ENCODE measurements around the gene ASIC2.

The ASIC2 gene

DNA sequence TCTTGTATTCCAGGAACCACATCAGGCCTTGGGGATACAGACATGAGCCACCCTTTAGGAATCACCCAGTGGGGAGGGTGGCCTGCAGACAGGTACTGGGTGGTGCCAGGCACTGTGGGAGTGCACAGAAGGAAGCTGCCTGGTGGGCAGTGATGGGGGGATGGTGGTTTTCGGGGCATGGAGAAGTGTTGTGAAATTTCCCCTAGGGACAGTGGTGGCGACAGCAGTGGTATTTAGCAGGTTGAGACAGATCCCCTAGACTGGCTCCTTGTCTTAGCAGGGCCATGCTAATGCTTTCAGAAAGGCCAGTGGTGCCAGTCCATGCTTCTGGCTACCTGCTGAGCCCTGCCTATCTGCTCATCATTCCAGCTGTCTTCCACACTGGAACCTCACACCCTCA, 171.8 kb downstream of the ASIC2 start:
- POLR2A ChIA-PET = no interaction called here
- CTCF ChIA-PET = no interaction called here
- no peak overlapping the region for H3K4me3 ChIP-seq (ENCODE audit: low read depth, low read length)
- DNase-seq (ENCODE audit: low read depth, low spot score) = no peak
- TF ChIP-seq, protein P1, sequence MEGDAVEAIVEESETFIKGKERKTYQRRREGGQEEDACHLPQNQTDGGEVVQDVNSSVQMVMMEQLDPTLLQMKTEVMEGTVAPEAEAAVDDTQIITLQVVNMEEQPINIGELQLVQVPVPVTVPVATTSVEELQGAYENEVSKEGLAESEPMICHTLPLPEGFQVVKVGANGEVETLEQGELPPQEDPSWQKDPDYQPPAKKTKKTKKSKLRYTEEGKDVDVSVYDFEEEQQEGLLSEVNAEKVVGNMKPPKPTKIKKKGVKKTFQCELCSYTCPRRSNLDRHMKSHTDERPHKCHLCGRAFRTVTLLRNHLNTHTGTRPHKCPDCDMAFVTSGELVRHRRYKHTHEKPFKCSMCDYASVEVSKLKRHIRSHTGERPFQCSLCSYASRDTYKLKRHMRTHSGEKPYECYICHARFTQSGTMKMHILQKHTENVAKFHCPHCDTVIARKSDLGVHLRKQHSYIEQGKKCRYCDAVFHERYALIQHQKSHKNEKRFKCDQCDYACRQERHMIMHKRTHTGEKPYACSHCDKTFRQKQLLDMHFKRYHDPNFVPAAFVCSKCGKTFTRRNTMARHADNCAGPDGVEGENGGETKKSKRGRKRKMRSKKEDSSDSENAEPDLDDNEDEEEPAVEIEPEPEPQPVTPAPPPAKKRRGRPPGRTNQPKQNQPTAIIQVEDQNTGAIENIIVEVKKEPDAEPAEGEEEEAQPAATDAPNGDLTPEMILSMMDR (IDR thresholded peaks at IDR 0.05; ENCODE audit: insufficient read depth, low read length, missing control alignments) = no peak

DNA sequence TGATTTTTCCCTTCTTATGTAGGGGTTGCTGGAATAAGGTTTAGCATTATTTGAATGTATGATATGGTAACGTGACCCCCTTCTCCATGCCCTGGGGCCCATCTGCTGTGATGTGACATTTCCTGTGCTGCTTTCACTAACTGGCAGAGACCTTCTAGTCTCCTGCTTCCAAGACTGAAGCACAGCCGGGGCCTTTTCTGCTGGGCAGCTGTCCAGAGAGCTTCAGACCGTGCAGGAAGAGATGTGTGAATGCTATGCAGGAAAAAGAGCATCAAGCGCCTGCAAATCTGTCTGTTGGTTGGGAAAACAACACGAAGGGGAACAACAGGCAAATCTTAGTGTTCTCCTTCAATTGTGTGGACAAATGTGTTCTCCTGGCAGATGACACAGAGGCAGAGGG, 173.0 kb downstream of the ASIC2 start:
- ChIA-PET POLR2A (no interaction called here), CTCF (no interaction called here)
- H3K4me3 ChIP-seq (ENCODE audit: low read depth, low read length) = no peak overlapping the region
- no peak for DNase-seq (ENCODE audit: low read depth, low spot score)
- TF ChIP-seq, protein P1 (IDR thresholded peaks at IDR 0.05; ENCODE audit: insufficient read depth, low read length, missing control alignments) = no peak

DNA sequence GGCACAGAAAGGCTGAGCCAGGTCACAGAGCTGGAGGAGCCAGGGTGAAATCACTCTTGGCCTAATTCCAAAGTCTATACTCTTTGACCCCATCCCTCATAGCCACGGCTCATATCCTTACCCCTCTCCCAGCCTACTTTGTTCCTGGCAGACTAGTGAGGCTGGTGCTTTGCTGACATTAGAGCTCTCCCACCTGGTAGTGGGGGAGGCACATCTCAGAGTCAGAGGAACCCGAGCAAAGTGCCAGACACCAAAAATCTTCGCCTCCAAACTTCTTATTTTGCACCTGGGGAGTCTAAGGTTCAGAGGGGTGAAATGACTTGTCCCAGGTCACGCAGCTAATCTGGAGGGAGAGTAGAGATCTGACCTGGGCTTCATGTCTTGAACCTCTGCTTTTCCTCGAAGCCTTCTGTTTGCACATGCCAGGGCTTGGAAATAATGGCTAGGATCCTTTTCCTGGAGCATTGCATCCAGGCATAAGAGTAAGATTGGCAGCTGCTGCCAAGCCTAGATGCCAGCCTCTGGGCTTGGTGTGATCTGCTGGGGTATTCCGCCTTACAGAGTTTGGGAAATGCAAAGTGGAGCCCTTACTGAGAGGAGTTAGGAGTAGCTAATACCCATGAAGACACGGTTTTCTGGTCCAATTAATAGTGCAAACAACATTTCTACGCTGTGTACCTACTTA, 174.6 kb downstream of the ASIC2 start:
- CTCF ChIA-PET = no interaction called here
- DNase-seq (ENCODE audit: low read depth, low spot score) = no peak
- POLR2A ChIA-PET = no interaction called here
- H3K4me3 ChIP-seq (ENCODE audit: low read depth, low read length) = no peak overlapping the region
- TF ChIP-seq, protein P1 (IDR thresholded peaks at IDR 0.05; ENCODE audit: insufficient read depth, low read length, missing control alignments) = no peak

- H3K4me3 ChIP-seq (ENCODE audit: low read depth, low read length) = no peak overlapping the region
- ChIA-PET POLR2A (no interaction called here), CTCF (no interaction called here)
- TF ChIP-seq, protein P1 (IDR thresholded peaks at IDR 0.05; ENCODE audit: insufficient read depth, low read length, missing control alignments) = no peak
- DNase-seq (ENCODE audit: low read depth, low spot score) = no peak
Observed at GRCh38 chr17:33116021-33116551, 177.0 kb downstream of the ASIC2 start.

GRCh38 chr17:33115366-33115765, 177.7 kb downstream of the ASIC2 start:
- TF ChIP-seq, protein P1 (IDR thresholded peaks at IDR 0.05; ENCODE audit: insufficient read depth, low read length, missing control alignments) = no peak
- CTCF ChIA-PET = no interaction called here
- H3K4me3 ChIP-seq (ENCODE audit: low read depth, low read length) = no peak overlapping the region
- no peak for DNase-seq (ENCODE audit: low read depth, low spot score)
- POLR2A ChIA-PET = no interaction called here

DNA sequence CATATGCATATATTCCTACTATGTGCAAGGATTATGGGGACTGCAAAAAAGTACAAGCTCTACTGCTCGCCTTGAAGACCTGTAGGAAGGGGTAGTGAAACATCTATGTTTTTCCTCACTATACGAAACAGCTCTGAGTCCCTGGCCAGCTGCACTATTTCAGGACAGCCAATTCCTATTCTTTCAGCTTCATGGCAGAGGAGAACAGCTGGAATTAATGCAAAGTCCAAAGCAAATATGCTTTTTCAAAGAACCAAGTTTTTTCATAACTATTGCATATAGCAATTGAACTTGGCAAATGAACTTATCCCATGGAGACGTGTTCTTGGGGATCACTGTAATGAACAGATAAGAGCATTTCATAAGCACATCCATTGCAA, 179.1 kb downstream of the ASIC2 start:
- no peak overlapping the region for H3K4me3 ChIP-seq (ENCODE audit: low read depth, low read length)
- no peak for DNase-seq (ENCODE audit: low read depth, low spot score)
- ChIA-PET POLR2A (no interaction called here), CTCF (no interaction called here)
- TF ChIP-seq, protein P1 (IDR thresholded peaks at IDR 0.05; ENCODE audit: insufficient read depth, low read length, missing control alignments) = no peak
